Endothelial cell of umbilical vein (primary cell): ENCODE results near the gene VPS45. TPM values are rescaled to one million over a fixed set of nuclear protein-coding genes. Genes with fewer than 3 reads are reported as not detected.

Source experiments
- BruUV-seq: library from RNA; stranded (reverse); fragments of 400-500 nt; replicated peaks from 2 replicates; lab custom pipeline; 2021; lab: Mats Ljungman, UMichigan
- CTCF ChIA-PET: fragments of 300-600, 350-600 bp; sonication (Branson Sonifier 250); formaldehyde crosslinking; loops from one replicate; lab custom pipeline; 2021; ENCODE audit warnings: antibody characterized with exemption, inconsistent platforms; lab: Charles Lee
- POLR2A ChIA-PET: fragments of 300-600, 350-600 bp; sonication (Branson Sonifier 250); formaldehyde crosslinking; loops from one replicate; lab custom pipeline; 2021; ENCODE audit warnings: antibody characterized with exemption, inconsistent platforms; lab: Charles Lee
- DNase-seq: peaks from one replicate; pipeline ENCODE4 v3.0.0-alpha.2; 2011; ENCODE audit warnings: low read depth, low spot score
- FAIRE-seq: peaks from 2 replicates; lab custom pipeline; 2011; peaks lifted over from hg19 to GRCh38; lab: Jason Lieb, UNC
- H2AFZ ChIP-seq: 2 replicates; pipeline ENCODE4 v1.6.0; 2012; ENCODE audit warnings: low read depth, low read length, control low read depth, inconsistent platforms
- H3K27ac ChIP-seq: 2 replicates; pipeline ENCODE4 v1.5.1; 2011; ENCODE audit warnings: low read depth, mild to moderate bottlenecking, control low read depth, low read length, moderate library complexity; ENCODE audit not compliant: insufficient read depth
- H3K27me3 ChIP-seq, 2 experiments: 2 replicates each; pipeline versions ENCODE4 v1.6.0 to v1.6.1; 2011; ENCODE audit warnings: low read length in 2 of 2, mixed read lengths in 1 of 2; ENCODE audit not compliant: control insufficient read depth in 2 of 2, insufficient read depth in 2 of 2
- H3K36me3 ChIP-seq, 2 experiments: 2 replicates in 1 of 2; 3 replicates in 1 of 2; pipeline ENCODE4 v1.5.1; 2011; ENCODE audit warnings: low read length in 2 of 2, mild to moderate bottlenecking in 1 of 2, moderate library complexity in 1 of 2; ENCODE audit not compliant: control insufficient read depth in 2 of 2, insufficient read depth in 2 of 2; ENCODE audit errors: extremely low read depth in 1 of 2
- H3K4me1 ChIP-seq: 3 replicates; pipeline ENCODE4 v1.5.1; 2011; ENCODE audit warnings: mild to moderate bottlenecking, low read length; ENCODE audit not compliant: control insufficient read depth, insufficient read depth; ENCODE audit errors: extremely low read depth
- H3K4me2 ChIP-seq: 2 replicates; pipeline ENCODE4 v1.6.1; 2011; ENCODE audit warnings: low read length, control low read depth, mixed read lengths; ENCODE audit not compliant: insufficient read depth
- H3K4me3 ChIP-seq, 3 experiments: fragments of 200-600 bp in 1 of 3; sonication (generic), shearing (Covaris generic) in 1 of 3; replicated peaks in 1 of 3; 2 replicates each; pipeline ENCODE4 v1.5.1; 2011 to 2016; ENCODE audit warnings: control low read depth in 3 of 3, low read length in 3 of 3, mild to moderate bottlenecking in 2 of 3, inconsistent platforms in 1 of 3, low read depth in 1 of 3, moderate library complexity in 1 of 3; ENCODE audit not compliant: insufficient read depth in 1 of 3
- H3K79me2 ChIP-seq: 2 replicates; pipeline ENCODE4 v1.6.0; 2012; ENCODE audit warnings: low read length, inconsistent platforms; ENCODE audit not compliant: control insufficient read depth, insufficient read depth
- H3K9ac ChIP-seq: replicated peaks from 2 replicates; pipeline ENCODE3; 2011; ENCODE audit warnings: low read length, control low read depth; ENCODE audit not compliant: insufficient read depth; ENCODE audit errors: extremely low read depth
- H3K9me1 ChIP-seq: replicated peaks from 3 replicates; pipeline ENCODE4 v1.6.0; 2011; ENCODE audit warnings: mild to moderate bottlenecking, low read length; ENCODE audit not compliant: control insufficient read depth, insufficient read depth; ENCODE audit errors: extremely low read depth
- H3K9me3 ChIP-seq: replicated peaks from 2 replicates; pipeline ENCODE4 v1.5.1; 2012; ENCODE audit warnings: low read length, inconsistent platforms; ENCODE audit not compliant: control insufficient read depth, insufficient read depth
- H4K20me1 ChIP-seq: replicated peaks from 2 replicates; pipeline ENCODE3; 2011; ENCODE audit warnings: mild to moderate bottlenecking, low read length; ENCODE audit not compliant: control insufficient read depth, insufficient read depth; ENCODE audit errors: extremely low read depth
- EZH2 ChIP-seq: IDR thresholded peaks from 2 replicates; pipeline ENCODE4 v1.6.1; 2012; ENCODE audit warnings: borderline replicate concordance, low read depth, mild to moderate bottlenecking, moderate library complexity, low read length, inconsistent platforms; ENCODE audit not compliant: severe bottlenecking
- FOS ChIP-seq: IDR thresholded peaks from 2 replicates; pipeline ENCODE4 v1.6.1; 2011; ENCODE audit warnings: mild to moderate bottlenecking, low read length, moderate library complexity, borderline replicate concordance; ENCODE audit not compliant: insufficient read depth
- GATA2 ChIP-seq: IDR thresholded peaks from 2 replicates; pipeline ENCODE4 v1.7.0; 2011; ENCODE audit warnings: low read depth, mild to moderate bottlenecking, moderate library complexity, mixed read lengths, low read length; ENCODE audit not compliant: insufficient read length, insufficient read depth
- JUN ChIP-seq: IDR thresholded peaks from 2 replicates; pipeline ENCODE4 v1.6.1; 2011; ENCODE audit warnings: borderline replicate concordance, low read depth; ENCODE audit not compliant: insufficient read length, insufficient read depth
- MYC ChIP-seq: IDR thresholded peaks from one replicate; pipeline ENCODE4 v1.6.1; 2011; ENCODE audit warnings: mild to moderate bottlenecking, low read depth, low read length
- POLR2A ChIP-seq: IDR thresholded peaks from 2 replicates; pipeline ENCODE4 v1.6.1; 2012; ENCODE audit warnings: low read depth, mild to moderate bottlenecking, control low read depth, low read length
- POLR2AphosphoS5 ChIP-seq: IDR thresholded peaks from 2 replicates; pipeline ENCODE4 v1.6.1; 2012; ENCODE audit warnings: low read depth, mild to moderate bottlenecking, control low read depth, low read length, moderate library complexity; ENCODE audit not compliant: insufficient read depth
- dilution Hi-C: fragments of 300-500 bp; cut with MboI; formaldehyde crosslinking; loops from one replicate; pipeline ENCODE4 v1.15.0; 2019; ENCODE audit warnings: low sequenced_read_pairs; ENCODE audit not compliant: extremely low pct_ligation_motif_present
- intact Hi-C: fragments of 100-400 bp; cut with micrococcal nuclease; formaldehyde crosslinking; loops from one replicate; pipeline ENCODE4 v1.10.0; 2022
- polyA plus RNA-seq, 4 experiments: library from polyadenylated mRNA; depleted of rRNA in 3 of 4; stranded (reverse) in 3 of 4; unstranded in 1 of 4; fragments of >200 nt; gene quantifications; 2 replicates each; pipeline versions ENCODE4 v1.2.1 to v1.2.3, GENCODE V29; 2011 to 2012; ENCODE audit warnings: missing spikeins in 1 of 4
- total RNA-seq: library from RNA; stranded (reverse); gene quantifications from 2 replicates; pipeline ENCODE4 v1.2.3, GENCODE V29; 2021
- TF ChIP-seq, protein P1 (sequence below), 2 donors: IDR thresholded peaks; 1 replicate in 1 of 2; 2 replicates in 1 of 2; pipeline ENCODE4 v1.5.1; 2011; ENCODE audit warnings: low read length in 2 of 2, mild to moderate bottlenecking in 2 of 2, moderate library complexity in 2 of 2, control low read depth in 1 of 2, inconsistent platforms in 1 of 2, low read depth in 1 of 2; ENCODE audit not compliant: insufficient read depth in 1 of 2; ENCODE audit errors: extremely low read depth in 1 of 2
- TF ChIP-seq, protein P2 (sequence below): IDR thresholded peaks from 2 replicates; pipeline ENCODE4 v1.6.1; 2011; ENCODE audit not compliant: insufficient read depth, insufficient read length

VPS45 gene
- total and polyA plus RNA-seq, 2 donors (not counting 3 experiments of a cell fraction or from before 2014, with no cell fraction given): 24.8 to 43.7 TPM

DNA sequence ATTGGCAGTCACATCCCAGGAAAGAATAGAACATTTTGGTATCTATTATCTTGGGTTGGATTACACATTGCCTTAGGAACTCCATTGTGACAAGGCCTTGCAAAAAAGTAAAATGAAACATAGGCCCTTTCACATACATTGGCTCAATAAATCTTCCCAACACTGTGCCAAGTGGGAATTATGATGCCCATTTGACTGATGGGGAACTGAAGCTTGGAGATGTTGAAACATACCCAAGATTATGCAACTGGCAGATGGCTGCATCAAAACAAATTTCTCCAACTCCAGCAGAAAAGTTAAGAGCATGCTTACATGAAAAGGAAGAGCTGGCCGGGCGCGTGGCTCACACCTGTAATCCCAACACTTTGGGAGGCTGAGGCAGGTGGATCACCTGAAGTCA is 109.0 kb downstream of the VPS45 start:
- no peak for FAIRE-seq
- dilution Hi-C loops: no loop called here
- H4K20me1 ChIP-seq: no peaks in the 10 kb centered on the region
- ChIA-PET CTCF (interaction anchor here (1.2 to 5.0 kb wide), 2 partner anchors 10 to 103 kb away, joined by 3 to 45 read pairs; no protein-coding TSS in a partner anchor), POLR2A (no interaction called here)
- no peak overlapping the region for H3K9ac ChIP-seq
- TF ChIP-seq EZH2: no peak
- TF ChIP-seq, protein P1, sequence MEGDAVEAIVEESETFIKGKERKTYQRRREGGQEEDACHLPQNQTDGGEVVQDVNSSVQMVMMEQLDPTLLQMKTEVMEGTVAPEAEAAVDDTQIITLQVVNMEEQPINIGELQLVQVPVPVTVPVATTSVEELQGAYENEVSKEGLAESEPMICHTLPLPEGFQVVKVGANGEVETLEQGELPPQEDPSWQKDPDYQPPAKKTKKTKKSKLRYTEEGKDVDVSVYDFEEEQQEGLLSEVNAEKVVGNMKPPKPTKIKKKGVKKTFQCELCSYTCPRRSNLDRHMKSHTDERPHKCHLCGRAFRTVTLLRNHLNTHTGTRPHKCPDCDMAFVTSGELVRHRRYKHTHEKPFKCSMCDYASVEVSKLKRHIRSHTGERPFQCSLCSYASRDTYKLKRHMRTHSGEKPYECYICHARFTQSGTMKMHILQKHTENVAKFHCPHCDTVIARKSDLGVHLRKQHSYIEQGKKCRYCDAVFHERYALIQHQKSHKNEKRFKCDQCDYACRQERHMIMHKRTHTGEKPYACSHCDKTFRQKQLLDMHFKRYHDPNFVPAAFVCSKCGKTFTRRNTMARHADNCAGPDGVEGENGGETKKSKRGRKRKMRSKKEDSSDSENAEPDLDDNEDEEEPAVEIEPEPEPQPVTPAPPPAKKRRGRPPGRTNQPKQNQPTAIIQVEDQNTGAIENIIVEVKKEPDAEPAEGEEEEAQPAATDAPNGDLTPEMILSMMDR (IDR thresholded peaks at IDR 0.05; ENCODE audit: extremely low read depth in 1 of 2, insufficient read depth in 1 of 2, low read depth in 1 of 2, low read length in 2 of 2): no peak
- TF ChIP-seq POLR2A: no peak
- no peak for TF ChIP-seq MYC
- TF ChIP-seq, protein P2, sequence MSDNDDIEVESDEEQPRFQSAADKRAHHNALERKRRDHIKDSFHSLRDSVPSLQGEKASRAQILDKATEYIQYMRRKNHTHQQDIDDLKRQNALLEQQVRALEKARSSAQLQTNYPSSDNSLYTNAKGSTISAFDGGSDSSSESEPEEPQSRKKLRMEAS: no peak
- TF ChIP-seq POLR2AphosphoS5: no peak
- TF ChIP-seq FOS: no peak
- TF ChIP-seq GATA2: no peak
- no peak for TF ChIP-seq JUN
- no peaks in the 10 kb centered on the region for H3K4me1 ChIP-seq
- H2AFZ ChIP-seq: no peak overlapping the region
- intact Hi-C loops: no loop called here
- H3K9me3 ChIP-seq: no peaks in the 10 kb centered on the region
- no peaks in the 10 kb centered on the region for H3K79me2 ChIP-seq
- H3K4me2 ChIP-seq: no peak overlapping the region
- no peak overlapping the region for H3K4me3 ChIP-seq
- BruUV-seq: no TSS peak
- no peak overlapping the region for H3K27ac ChIP-seq
- H3K36me3 ChIP-seq: no peaks in the 10 kb centered on the region
- DNase-seq: no peak
- H3K27me3 ChIP-seq: no peaks in the 10 kb centered on the region
- no peaks in the 10 kb centered on the region for H3K9me1 ChIP-seq
